HL-60 (cell line): ENCODE results near the gene SYT9.

Experiments
- DNase-seq, 2 experiments: peaks; one replicate each; pipeline ENCODE4 v3.0.0-alpha.2; 2010 to 2020; ENCODE audit warnings: low read depth in 1 of 2, low spot score in 1 of 2
- H3K27ac ChIP-seq: fragments of 250-450 bp; sonication (Bioruptor Pico); replicated peaks from 2 replicates; pipeline ENCODE4 v1.5.1; 2020; ENCODE audit warnings: mild to moderate bottlenecking, moderate library complexity
- H3K27me3 ChIP-seq: fragments of 250-450 bp; sonication (Bioruptor Pico); 2 replicates; pipeline ENCODE4 v1.5.1; 2021; ENCODE audit warnings: mild to moderate bottlenecking, moderate library complexity; ENCODE audit not compliant: insufficient read depth, poor library complexity, severe bottlenecking
- H3K4me3 ChIP-seq: replicated peaks from 2 replicates; pipeline ENCODE4 v1.5.1; 2011; ENCODE audit warnings: mild to moderate bottlenecking, control low read depth, low read length; ENCODE audit not compliant: insufficient read depth
- CTCF ChIP-seq: IDR thresholded peaks from one replicate; pipeline ENCODE4 v1.5.1; 2011; ENCODE audit warnings: low read length, control low read depth, inconsistent platforms; ENCODE audit not compliant: insufficient read depth
- GABPA ChIP-seq: IDR thresholded peaks from 2 replicates; pipeline ENCODE4 v1.6.1; 2012; ENCODE audit warnings: low read depth
- POLR2AphosphoS5 ChIP-seq: IDR thresholded peaks from 2 replicates; pipeline ENCODE4 v1.6.1; 2012; ENCODE audit warnings: low read depth
- REST ChIP-seq: IDR thresholded peaks from 2 replicates; pipeline ENCODE4 v1.6.1; 2012; ENCODE audit warnings: low read depth; ENCODE audit not compliant: insufficient replicate concordance
- SPI1 ChIP-seq: IDR thresholded peaks from 2 replicates; pipeline ENCODE4 v1.6.1; 2012; ENCODE audit warnings: low read depth, mild to moderate bottlenecking, borderline replicate concordance

The SYT9 gene

GRCh38 chr11:7306900-7307299 is 55.2 kb downstream of the SYT9 start:
- Histone ChIP-seq H3K27ac (no peak overlapping the region), H3K4me3 (no peak overlapping the region), H3K27me3 (no peaks in the 10 kb centered on the region)
- DNase-seq: no peak
- TF ChIP-seq SPI1: no peak

DNA sequence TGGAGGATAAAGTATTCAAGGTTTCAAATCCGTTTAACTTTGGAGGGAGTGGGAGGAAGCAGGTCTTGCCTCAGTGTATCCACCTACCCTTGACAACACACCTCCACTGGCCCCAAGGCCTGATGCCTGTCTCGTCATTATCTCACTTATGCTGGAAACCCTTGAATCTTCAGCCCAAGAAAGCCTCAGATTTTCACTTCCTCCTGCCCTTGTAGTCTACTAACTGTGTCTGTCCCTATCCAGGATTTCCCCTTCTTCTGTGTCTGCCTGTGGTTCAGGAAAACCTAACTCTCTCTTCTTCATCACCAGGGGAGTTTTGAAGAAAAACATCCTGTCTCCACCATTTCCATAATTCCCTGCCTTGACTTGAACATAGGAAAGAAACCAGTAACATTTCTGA is 56.1 kb downstream of the SYT9 start:
- DNase-seq: no peak
- Histone ChIP-seq H3K4me3 (no peak overlapping the region), H3K27me3 (no peaks in the 10 kb centered on the region), H3K27ac (no peak overlapping the region)
- no peak for TF ChIP-seq GABPA
- no peak for TF ChIP-seq POLR2AphosphoS5
- TF ChIP-seq SPI1: no peak
- TF ChIP-seq REST: no peak
- no peak for TF ChIP-seq CTCF

DNA sequence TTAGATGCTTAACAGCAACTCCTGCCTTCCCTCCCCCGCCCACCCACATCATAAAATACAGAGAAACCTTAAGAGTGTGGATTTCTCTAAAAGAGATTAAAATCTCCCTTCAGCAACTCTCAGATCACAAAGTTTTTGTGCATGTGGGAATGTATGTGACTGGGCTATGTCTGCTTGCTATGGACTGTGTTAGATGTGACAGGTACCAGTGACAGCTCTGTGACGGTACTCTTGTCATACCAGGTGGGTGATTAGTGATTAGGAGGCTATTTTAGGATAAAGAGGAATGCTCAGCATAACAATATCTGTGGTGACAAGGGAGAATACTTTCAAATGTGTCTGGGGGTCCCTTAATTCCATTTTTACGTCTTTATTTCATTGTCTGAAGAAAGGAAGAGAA is 60.2 kb downstream of the SYT9 start:
- Histone ChIP-seq H3K27ac (no peak overlapping the region), H3K4me3 (no peak overlapping the region), H3K27me3 (no peaks in the 10 kb centered on the region)
- no peak for DNase-seq
- no peak for TF ChIP-seq SPI1
- TF ChIP-seq POLR2AphosphoS5: no peak
- TF ChIP-seq REST: no peak
- TF ChIP-seq GABPA: no peak

DNA sequence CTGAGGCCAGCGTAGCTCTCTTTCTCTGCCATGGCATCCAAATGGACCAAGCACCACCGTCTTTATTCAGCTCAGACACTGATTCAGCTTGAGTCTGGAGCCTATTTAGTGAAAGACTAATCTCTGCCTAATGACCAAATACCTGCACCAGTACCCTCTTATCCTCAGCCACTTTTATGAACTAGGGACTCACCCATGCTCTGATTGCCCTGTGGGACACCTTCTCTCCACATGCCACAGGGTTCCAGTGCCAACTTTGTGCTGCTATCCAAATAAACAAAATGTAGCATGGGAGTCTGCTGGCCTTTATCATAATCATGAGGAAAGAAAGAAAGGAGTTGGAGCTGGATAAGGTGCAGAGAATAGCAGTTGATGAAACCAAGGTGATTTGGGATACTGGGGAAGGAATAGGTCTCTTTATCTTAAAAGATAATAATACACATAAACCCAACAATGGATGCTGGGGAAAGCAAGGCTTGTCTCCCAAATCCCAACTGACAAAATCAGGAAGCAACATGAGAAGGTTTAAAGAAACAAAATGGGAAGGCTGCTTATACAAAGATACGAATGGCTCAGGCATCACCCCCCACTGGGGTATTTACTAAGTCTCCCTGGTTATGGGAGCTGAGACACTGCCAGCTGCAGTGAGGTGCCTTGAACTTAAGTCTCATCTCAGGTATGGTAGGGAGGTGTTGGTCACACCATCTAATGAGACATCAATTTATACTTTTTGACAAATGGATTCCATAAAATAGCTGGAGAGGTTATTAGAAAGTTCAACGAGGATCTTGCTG is 63.3 kb downstream of the SYT9 start:
- TF ChIP-seq SPI1: no peak
- no peak for TF ChIP-seq REST
- no peak for TF ChIP-seq POLR2AphosphoS5
- no peak for TF ChIP-seq GABPA
- no peak for TF ChIP-seq CTCF
- H3K27ac ChIP-seq: no peak overlapping the region
- no peaks in the 10 kb centered on the region for H3K27me3 ChIP-seq
- H3K4me3 ChIP-seq: no peak overlapping the region
- DNase-seq: no peak
